IPS-18c (cell line): Measurements from ENCODE around the gene WDR93.

Experiments used
- H3K4me3 ChIP-seq: 2 replicates; pipeline ENCODE4 v1.7.0; 2013; ENCODE audit warnings: low read depth, mild to moderate bottlenecking, low read length, moderate library complexity; ENCODE audit not compliant: insufficient read depth
- H3K9me3 ChIP-seq: one replicate; pipeline ENCODE4 v1.6.1; 2013; ENCODE audit warnings: mild to moderate bottlenecking, low read length, moderate library complexity; ENCODE audit not compliant: control insufficient read depth, insufficient read depth

The WDR93 gene

DNA sequence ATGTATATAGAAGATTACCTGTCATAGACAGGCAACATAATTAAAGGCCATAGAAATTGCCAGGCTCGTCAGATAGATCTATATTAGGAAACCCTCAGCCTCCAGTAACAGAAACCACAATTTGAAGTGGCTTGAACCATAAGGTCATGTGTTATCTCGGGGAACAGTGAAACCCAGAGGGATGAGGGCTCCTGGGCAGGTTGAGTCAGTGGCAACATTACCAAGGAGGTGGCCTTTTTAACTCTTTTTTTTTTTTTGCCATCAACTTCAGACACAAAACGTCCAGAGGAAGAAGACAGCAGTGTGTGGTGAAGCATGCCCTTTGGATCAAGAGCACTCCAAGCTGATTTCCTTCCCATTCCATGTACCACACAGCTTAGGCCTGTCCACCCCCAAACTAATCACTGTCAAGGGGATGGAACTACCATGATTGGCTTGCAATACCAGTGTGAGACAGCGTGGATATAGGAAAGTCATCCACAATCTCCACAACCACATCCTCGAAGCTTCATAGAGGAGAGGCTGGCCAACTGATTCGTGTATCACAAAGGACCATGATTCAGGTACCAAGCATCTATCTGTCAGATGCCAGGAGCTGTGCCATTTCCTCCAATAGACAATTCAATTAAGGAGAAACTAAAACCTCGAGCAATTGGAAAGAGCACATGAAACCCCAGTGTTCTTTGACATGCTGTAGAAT is 34.3 kb upstream of the WDR93 start:
- H3K4me3 ChIP-seq, result no peak overlapping the region
- H3K9me3 ChIP-seq, result no peaks in the 10 kb centered on the region

DNA sequence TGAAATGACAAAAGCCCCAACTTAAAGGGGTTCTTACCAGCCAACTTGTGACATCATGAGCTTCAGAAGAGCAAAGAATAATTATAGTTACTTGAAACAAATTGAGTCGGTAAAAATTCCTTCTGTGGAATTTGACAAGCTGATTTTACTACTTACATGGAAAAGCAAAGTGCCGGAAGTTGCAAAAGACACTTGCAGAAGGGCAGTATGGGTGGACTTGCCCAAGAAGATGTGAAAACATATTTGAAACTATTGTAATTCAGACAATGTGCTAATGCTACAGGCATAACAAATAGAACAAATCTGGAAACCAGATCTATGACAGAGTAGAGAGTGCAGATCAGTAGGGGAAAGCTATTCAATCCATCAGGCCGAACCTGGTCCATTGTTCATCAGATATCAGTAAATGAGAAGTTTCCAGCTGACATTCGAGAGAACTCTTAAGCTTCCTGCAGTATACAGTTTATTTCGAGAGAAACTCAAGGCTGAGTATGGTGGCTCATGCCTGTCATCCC is 32.9 kb upstream of the WDR93 start:
- H3K4me3 ChIP-seq, result no peak overlapping the region
- no peaks in the 10 kb centered on the region for H3K9me3 ChIP-seq

DNA sequence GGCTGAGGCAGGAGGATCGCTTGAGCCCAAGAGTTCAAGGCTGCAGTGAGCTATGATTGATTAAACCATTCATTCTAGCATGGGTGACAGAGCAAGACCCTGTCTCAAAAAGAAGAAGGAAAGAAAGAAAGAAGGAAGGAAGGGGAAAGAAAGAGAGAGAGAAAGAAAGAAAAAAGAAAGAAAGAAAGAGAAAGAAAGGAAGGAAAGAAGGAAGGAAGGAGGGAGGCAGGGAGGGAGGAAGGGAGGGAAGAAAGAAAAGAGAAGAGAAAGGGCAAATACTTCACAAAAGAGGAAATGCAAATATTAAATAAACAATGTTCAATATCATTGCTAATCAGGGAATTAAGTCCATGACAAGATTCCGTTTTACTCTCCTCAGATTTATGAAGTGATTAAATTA is 31.3 kb upstream of the WDR93 start:
- no peaks in the 10 kb centered on the region for H3K9me3 ChIP-seq

DNA sequence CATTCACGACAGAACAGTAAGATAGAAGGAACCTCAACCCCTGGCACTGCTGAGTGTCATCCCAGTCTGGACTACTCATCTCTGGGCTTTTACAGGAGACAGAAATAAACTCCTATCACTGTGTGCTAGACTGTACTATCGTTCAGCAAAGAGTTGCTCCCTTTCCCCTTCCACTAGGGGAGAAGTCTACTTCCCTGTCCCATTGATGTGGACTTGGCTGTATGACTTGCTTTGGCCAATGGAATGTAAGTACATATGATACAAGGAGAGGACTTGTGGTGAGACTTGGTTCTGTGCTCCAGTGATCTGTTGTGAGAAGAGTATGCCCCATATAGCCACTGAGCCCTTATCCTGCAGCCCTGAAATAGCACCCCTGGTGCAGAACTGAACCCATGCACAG is 30.1 kb upstream of the WDR93 start:
- H3K9me3 ChIP-seq, result no peaks in the 10 kb centered on the region
- no peak overlapping the region for H3K4me3 ChIP-seq

More for the DNA sequence above, 31.3 kb upstream of the WDR93 start:
- no peak overlapping the region for H3K4me3 ChIP-seq

DNA sequence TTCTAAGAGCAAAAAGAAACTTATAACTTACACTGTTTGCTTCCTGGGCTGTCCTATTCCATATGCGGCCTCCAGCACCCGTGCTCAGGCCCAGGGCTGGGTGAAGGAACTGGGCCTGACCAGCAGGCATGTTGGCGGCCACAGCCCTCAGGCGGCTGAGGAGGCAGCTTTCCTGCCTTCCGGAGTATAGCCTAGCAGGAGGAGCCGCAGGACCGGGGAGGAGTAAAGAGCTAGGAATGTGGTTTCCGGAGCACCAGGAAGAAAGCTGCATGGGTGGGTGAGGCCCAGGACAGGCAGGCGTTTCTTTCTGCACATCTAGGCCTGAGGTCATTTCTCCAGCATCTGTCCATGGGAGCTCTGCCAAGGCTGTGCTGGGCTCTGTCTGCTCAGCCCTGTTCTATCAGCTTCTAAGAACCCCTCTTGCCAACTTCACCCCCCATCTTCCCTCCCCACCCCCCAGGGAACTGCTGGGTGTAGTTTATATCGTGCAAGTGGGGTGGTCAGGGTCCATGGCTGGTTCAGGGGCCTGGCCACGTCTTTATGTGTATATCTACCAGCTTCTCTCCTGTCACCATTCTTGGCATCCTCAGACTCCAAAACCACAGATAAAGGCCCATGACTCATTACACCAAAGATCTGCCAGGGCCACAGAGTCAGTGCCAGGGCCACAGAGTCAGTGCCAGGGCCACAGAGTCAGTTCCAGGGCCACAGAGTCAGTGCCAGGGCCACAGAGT is 27.6 kb upstream of the WDR93 start:
- Histone ChIP-seq H3K9me3 (no peaks in the 10 kb centered on the region), H3K4me3 (no peak overlapping the region)

DNA sequence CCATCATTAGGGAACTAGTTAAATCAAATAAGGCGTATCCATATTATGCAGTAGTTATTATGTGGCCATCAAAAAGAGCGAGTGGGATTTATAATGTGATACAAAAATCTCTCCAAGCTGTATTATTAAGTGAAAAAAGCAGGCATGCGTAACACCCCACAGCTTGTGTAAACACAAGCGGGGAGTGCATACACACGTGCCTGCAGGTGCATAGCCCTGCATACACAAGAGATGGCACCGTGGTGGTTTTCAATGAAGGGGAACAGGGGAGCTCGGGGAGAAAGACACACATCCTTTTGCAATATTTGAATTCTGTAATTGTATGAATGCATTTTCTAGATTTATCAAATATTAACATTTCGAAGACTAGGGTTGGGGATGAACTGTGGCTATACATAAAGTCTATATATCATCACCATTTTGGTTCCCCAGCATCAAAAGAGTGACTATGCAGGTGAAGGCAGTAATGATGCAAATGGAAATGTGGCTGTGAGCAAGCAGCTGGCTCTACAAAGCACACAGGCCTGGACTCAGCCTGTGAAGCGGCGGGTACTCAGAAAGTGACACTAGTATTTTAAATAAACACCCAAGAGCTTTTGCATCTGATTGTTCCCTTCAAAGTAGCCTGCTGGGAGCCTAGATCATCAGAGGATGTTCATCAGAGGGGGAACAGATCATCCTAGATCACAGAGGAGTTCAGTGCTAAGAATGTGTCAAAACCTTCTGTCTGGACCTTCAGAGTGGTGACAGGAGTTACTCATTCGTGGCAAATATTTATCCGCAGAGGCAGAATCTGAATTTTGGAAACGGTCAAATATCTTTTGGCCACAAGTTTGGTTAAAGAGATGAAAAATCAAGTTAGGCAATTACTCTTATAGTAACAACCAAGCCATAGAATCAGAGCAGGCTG is 25.9 kb upstream of the WDR93 start:
- Histone ChIP-seq H3K9me3 (no peaks in the 10 kb centered on the region), H3K4me3 (no peak overlapping the region)

DNA sequence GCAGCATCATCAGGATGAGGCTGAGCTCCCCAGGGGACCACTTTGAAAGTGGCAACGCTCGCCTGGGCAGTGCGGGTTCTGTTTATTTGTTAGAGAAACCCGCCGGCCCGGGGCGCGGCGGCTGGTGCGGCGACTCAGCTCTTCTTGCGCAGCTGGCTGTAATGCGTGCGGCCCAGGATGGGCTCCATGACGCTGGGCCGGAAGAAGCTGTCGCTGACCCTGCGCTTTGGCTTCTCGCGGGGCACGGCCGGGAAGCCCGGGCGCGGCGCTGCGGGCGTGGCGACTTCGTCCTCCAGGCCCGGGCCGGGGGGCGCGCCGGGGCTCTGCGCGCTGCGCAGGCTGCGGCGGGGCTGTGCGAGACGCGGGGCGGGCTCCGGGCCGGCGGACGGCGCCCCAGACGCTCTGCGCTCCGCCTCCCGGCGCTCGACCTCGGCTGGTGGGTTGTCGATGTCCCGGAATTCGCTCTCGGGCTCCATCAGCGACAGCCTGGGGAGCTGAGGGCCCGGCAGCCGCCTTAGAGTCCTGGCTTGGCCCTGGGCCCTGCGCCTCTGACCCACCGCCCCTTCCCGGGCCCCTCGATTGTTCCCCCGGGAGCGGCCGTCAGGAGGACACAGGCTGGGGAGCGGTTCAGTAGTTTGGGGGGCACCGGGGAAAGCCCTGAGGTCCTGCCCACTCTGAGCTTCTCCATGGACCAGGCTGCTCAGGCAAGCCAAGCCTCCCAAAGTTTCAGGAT is 25.0 kb upstream of the WDR93 start:
- Histone ChIP-seq H3K4me3 (peak overlapping the region; percentile 38; the same call in 1 of the 2 replicates), H3K9me3 (no peaks in the 10 kb centered on the region)

DNA sequence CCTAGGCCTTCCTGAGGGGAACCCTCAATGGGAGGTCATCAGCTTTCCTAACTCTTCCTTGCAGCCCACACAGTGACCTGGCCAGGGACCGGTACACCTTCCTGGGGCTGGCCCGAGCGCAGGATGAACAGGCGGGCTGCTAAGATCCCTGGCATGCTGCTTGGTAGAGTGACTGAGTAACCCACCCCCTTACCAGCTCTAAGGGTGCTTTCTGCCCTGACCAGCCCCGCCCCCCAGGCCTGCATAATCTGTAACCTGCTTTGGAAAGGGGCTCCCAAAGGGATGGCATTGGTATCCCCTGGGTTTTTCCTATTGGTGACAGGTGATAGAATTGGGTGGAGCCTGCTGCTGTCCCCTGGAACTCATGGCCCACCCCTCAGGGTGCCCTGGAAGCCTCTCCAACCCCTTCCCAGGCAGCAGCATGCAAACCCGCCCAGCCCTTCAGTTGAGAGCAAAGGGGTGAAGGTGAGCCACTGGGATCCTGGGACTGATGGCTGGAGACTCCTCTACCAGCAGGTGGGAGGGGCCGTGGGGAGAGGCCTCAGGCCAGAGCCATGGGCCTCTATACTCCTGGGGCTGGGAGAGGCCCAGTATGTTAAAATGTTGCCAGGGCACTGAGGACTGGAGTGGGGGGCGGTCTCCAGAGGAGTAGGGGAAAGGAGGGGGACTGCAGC is 24.3 kb upstream of the WDR93 start:
- Histone ChIP-seq H3K4me3 (peak overlapping the region; percentile 38; the same call in 1 of the 2 replicates), H3K9me3 (no peaks in the 10 kb centered on the region)

DNA sequence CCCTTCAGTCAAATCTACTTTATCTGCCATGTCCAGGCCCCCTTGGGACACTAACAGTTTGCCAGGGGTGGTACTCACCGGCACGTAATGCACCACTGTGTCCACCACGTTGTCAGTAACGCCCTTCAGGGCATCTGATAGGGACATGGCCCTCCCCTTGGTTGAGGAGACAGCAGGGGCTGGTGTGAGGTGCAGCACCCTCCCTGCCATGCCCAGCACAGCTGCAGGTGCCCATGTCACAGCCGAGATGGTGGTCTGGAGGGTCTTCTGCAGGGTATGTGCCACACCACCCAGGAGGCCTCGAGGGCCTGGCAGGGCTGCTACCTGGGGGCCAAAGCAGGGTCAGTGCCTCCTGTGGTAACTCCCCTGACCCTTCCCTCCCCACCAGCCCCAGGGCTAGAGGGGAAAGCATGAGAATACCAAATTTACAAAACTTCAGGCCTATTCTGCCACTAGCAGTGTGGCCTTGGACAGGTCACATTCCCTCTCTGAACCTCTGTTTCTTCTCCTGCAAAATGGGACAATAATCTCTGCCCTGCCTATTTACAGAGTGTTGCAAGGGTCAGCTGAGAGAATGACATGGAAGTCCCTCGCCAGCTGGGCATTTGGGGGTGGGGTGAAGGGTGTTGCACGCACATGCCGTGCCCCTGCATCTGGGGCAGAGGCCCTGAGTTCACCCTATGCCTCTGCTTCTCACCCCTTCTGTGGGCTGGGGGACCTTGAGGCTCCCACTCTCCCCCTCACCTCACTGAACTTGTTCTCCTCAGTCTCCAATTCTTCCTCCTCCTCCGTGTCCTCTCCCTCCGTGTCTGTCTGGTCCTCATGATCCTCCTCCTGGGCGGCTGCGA is 23.5 kb upstream of the WDR93 start:
- no peaks in the 10 kb centered on the region for H3K9me3 ChIP-seq
- no peak overlapping the region for H3K4me3 ChIP-seq

DNA sequence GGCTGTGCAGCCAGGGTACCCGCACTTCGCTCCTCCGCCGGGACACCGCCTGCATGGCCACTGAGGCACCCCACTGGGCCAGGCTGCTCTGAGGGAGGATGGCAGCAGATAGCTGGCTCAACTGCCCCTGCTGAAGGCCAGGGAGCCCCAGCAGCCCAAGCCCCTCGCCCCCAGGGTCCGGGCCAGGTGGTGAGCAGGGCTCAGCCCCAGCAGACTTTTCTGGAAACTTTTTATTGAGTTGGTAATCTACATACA is 23.0 kb upstream of the WDR93 start:
- no peaks in the 10 kb centered on the region for H3K9me3 ChIP-seq
- H3K4me3 ChIP-seq, result no peak overlapping the region

DNA sequence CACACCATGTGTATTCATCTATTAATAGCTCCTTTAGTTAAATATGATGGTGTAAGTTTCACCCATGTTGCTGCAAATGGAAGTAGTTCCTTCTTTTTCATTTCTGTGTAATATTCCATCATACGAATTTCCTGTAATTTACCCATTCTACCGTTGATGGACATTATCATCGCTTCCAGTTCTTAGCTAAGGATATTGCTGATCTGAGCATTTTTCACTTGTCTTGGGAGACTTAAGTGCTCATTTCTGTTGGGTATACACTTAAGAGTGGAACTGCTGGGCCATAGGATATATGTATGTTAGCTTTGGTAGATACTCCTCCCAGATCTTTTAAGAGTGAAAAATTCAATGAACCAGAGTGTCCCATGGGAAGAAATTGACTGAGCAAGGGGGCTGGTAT is 22.4 kb upstream of the WDR93 start:
- Histone ChIP-seq H3K4me3 (no peak overlapping the region), H3K9me3 (no peaks in the 10 kb centered on the region)

DNA sequence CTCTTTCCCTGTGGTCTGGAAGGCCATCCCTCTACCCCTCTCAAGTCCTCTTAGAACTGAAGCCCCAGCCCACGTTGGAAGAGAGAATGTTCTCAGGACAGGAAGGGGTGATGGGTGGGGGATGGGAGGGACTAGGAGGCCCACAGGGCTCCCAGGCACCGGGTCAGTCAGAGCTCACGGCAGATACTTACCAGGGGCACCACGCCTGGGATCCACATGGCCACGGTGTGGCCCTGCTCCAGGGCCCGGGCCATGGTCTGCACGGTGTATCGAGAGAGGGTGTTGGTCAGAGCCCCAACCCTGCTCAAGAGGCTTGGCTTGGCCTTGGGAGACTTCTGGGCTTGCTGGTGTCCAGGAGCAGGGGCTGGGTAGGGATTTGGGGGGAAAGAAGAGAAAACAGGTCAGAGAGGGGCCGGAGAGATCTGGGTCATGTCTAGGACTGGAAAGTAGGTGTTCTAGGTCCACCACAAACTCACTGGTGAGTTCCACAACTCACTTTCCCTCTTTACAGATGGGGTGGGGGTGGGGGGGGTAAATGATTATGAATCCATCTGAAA is 21.2 kb upstream of the WDR93 start:
- Histone ChIP-seq H3K9me3 (no peaks in the 10 kb centered on the region), H3K4me3 (no peak overlapping the region)

DNA sequence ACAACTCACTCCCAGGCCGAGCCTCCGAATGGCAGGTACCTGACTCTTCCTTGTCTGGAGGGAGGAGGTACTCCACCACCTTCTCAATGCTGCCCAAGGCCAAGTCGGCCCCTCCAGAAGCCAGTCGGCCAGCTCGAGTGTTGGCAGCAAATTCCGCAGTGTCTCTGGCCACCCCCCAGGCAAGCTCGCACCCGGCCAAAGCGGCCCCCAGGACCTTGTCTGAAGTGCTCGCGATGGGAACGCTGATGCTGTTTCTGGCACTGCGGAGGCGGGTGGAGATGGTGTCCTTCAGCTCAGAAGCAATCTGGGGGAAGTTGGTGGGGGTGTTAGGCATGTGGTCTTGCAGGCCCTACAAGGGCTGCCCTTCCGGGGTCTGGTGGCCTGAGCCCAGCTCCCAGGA is 20.7 kb upstream of the WDR93 start:
- Histone ChIP-seq H3K9me3 (no peaks in the 10 kb centered on the region), H3K4me3 (no peak overlapping the region)

DNA sequence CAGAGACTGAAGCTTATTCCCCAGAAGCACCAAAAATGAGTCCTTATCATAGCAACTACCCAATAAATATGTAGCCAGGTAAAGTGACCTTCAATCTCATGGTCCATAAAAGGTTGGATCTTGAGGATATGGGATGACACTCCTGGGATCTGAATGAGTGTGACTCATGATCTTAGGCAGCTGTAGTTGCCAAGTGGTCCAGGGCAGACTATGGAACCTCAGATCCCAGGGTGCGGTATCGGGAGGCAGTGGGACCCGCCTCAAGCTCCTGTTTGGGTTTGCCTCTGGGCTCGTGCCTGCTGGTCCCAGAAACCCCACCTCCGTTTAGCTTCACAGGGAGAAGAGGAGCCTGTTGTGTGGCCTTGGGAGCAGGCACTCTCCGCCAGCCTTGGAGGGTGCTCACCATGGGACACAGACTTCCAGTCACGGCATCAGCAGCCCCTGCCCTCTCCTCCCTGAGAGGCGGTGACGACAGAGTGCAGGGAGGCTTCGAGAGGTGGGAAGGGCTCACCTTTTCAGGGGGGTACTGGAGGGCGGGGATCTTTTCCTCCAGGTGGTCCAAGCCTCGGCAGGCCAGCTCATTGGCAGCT is 19.5 kb upstream of the WDR93 start:
- no peak overlapping the region for H3K4me3 ChIP-seq
- H3K9me3 ChIP-seq, result no peaks in the 10 kb centered on the region

DNA sequence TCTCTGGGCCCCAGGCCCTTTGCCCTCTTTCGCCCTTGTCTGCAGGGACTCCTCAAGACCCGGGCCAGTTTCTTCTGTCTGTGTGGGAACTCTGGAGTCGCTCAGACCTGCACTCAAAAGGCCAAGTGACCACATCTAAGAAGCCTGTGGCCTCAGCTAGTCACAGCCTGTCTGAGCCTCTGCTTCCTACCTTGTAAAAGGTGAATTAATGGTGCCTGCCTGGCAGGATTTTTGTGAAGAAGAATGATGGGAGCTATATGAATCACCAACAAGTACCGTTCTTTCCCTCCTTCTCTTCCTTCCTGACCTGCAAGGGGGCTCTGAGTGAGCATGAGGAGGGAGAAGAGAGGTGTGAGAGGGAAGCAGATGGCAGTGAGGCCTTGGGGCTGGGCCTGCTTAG is 18.9 kb upstream of the WDR93 start:
- Histone ChIP-seq H3K9me3 (no peaks in the 10 kb centered on the region), H3K4me3 (no peak overlapping the region)
